BE2C (cell line): Measurements from ENCODE around the gene SLC26A8.

Experiments
- DNase-seq: peaks from one replicate; pipeline ENCODE4 v3.0.0-alpha.2; 2020
- H3K27me3 ChIP-seq: fragments of 250-450 bp; sonication (Bioruptor Pico); 2 replicates; pipeline ENCODE4 v1.5.1; 2020; ENCODE audit warnings: mild to moderate bottlenecking
- H3K36me3 ChIP-seq: fragments of 250-450 bp; sonication (Bioruptor Pico); 2 replicates; pipeline ENCODE4 v1.5.1; 2020; ENCODE audit warnings: mild to moderate bottlenecking
- H3K4me1 ChIP-seq: fragments of 250-450 bp; sonication (Bioruptor Pico); 2 replicates; pipeline ENCODE4 v1.5.1; 2020
- H3K4me3 ChIP-seq: 2 replicates; pipeline ENCODE4 v1.5.1; 2011; ENCODE audit warnings: low read depth, low read length
- H3K9me3 ChIP-seq: fragments of 250-450 bp; sonication (Bioruptor Pico); 2 replicates; pipeline ENCODE4 v1.5.1; 2020
- TF ChIP-seq, protein P1 (sequence below): IDR thresholded peaks from 2 replicates; pipeline ENCODE4 v1.5.1; 2012; ENCODE audit warnings: mild to moderate bottlenecking, low read depth, low read length

The SLC26A8 gene

DNA sequence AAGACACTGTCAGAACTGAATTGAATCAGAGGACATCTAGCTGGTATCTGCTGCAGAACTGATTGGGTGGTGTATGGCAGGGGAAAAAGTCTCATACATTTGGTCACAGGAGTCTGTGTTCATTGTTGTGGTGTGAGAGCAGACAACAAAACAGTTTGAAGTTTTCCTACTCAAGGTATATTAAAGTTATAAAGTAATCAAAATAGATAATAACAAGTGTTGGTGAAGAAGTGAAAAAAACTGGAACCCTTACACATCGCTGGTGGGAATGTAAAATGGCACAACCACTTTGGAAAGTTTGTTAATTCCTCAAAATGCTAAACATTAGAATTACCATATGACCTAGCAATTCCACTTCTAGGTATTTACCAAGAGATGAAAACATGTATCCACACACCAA, 128.2 kb downstream of the SLC26A8 start:
- TF ChIP-seq, protein P1, sequence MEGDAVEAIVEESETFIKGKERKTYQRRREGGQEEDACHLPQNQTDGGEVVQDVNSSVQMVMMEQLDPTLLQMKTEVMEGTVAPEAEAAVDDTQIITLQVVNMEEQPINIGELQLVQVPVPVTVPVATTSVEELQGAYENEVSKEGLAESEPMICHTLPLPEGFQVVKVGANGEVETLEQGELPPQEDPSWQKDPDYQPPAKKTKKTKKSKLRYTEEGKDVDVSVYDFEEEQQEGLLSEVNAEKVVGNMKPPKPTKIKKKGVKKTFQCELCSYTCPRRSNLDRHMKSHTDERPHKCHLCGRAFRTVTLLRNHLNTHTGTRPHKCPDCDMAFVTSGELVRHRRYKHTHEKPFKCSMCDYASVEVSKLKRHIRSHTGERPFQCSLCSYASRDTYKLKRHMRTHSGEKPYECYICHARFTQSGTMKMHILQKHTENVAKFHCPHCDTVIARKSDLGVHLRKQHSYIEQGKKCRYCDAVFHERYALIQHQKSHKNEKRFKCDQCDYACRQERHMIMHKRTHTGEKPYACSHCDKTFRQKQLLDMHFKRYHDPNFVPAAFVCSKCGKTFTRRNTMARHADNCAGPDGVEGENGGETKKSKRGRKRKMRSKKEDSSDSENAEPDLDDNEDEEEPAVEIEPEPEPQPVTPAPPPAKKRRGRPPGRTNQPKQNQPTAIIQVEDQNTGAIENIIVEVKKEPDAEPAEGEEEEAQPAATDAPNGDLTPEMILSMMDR, result no peak
- Histone ChIP-seq H3K4me3 (no peak overlapping the region), H3K36me3 (peaks cover 22% of the 10 kb centered on the region), H3K27me3 (no peaks in the 10 kb centered on the region), H3K4me1 (no peaks in the 10 kb centered on the region), H3K9me3 (no peaks in the 10 kb centered on the region)
- DNase-seq, result no peak

DNA sequence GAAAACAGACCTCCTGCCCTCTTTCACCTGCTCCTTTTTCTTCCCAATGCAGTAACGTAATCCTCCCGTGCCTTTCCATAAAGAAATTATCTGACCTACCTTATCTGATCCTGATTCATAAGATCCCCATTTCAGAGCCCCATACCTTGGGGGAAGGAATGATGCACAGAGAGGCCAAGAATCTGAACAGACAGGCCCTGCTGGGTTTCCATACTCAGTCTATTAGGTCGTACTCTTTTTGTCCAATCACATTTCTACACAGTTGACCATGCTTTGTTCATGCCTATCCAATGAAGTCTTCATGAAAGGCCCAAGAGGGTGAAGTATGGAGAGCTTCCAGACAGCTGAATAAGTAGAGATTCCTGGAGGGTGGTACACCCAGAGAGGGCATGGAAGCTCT, 128.9 kb downstream of the SLC26A8 start:
- no peaks in the 10 kb centered on the region for H3K9me3 ChIP-seq
- H3K4me3 ChIP-seq, result no peak overlapping the region
- H3K27me3 ChIP-seq, result no peaks in the 10 kb centered on the region
- TF ChIP-seq, protein P1, result no peak
- no peak for DNase-seq
- H3K4me1 ChIP-seq, result no peaks in the 10 kb centered on the region
- H3K36me3 ChIP-seq, result peaks cover 19% of the 10 kb centered on the region

GRCh38 chr6:35894776-35895175, 129.7 kb downstream of the SLC26A8 start:
- no peak overlapping the region for H3K4me3 ChIP-seq
- H3K27me3 ChIP-seq, result no peaks in the 10 kb centered on the region
- DNase-seq, result no peak
- peaks cover 20% of the 10 kb centered on the region for H3K36me3 ChIP-seq
- H3K9me3 ChIP-seq, result no peaks in the 10 kb centered on the region
- no peaks in the 10 kb centered on the region for H3K4me1 ChIP-seq
- TF ChIP-seq, protein P1, result no peak
